HG03575 (cell line): ENCODE results near the gene U2AF1L4.

Source experiments
- ATAC-seq: cut with Tn5 transposase; IDR thresholded peaks from one replicate; pipeline ENCODE4 v1.9.1; 2021; ENCODE audit not compliant: unreplicated experiment, insufficient number of reproducible peaks, low FRiP score; ENCODE audit errors: extremely low read depth

Gene U2AF1L4

DNA sequence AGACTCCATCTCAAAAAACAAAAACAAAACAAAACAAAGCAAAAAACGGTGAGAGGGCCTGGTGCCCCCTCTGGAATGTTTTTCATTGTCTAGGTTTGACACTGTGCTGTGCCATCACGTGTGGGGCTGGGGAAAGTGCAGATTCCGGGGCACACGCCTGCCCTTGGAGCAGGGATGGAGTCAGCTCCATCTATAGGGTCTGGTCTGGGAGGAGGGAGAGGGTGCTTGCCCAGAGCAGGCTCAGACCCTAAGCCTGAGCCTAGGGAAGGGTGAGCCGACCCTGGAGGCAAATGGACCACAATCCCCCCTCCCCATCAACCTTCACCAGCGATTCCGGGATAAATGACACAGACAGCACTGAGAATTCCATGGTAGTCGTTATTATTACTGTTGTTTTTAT, 51.8 kb downstream of the U2AF1L4 start:
- no peak for ATAC-seq
